GM12874 (cell line): ENCODE data around the gene PSMC1.

ENCODE experiments used
- TF ChIP-seq, protein P1 (sequence below): IDR thresholded peaks from 2 replicates; pipeline ENCODE4 v1.5.1; 2011; ENCODE audit warnings: low read depth, mild to moderate bottlenecking, control low read depth, low read length, moderate library complexity; ENCODE audit not compliant: insufficient read depth

Gene PSMC1

DNA sequence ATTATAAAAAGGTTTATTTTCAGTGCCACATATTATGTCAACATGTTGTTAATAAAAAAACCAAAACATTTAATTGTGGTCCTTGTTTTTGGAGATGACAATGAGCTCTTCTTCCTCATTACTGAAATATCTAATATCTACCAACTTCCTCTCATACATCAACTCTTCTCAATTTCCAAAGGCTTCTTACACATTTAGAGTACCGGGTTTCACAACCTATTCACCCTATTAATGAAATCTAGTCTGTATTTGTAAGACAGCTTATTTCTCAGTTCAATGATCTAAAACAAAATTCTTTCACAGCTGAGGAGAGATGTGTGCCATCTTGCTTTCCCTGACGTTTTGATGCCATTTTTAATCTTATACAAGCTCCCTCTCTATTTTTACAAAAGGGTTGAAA lies 60.9 kb downstream of the PSMC1 start:
- TF ChIP-seq, protein P1, sequence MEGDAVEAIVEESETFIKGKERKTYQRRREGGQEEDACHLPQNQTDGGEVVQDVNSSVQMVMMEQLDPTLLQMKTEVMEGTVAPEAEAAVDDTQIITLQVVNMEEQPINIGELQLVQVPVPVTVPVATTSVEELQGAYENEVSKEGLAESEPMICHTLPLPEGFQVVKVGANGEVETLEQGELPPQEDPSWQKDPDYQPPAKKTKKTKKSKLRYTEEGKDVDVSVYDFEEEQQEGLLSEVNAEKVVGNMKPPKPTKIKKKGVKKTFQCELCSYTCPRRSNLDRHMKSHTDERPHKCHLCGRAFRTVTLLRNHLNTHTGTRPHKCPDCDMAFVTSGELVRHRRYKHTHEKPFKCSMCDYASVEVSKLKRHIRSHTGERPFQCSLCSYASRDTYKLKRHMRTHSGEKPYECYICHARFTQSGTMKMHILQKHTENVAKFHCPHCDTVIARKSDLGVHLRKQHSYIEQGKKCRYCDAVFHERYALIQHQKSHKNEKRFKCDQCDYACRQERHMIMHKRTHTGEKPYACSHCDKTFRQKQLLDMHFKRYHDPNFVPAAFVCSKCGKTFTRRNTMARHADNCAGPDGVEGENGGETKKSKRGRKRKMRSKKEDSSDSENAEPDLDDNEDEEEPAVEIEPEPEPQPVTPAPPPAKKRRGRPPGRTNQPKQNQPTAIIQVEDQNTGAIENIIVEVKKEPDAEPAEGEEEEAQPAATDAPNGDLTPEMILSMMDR, result no peak

- TF ChIP-seq, protein P1, result no peak
Observed at GRCh38 chr14:90318016-90318415, 61.7 kb downstream of the PSMC1 start.

- TF ChIP-seq, protein P1, result no peak
Observed at GRCh38 chr14:90319173-90319572, 62.8 kb downstream of the PSMC1 start.

- TF ChIP-seq, protein P1, result no peak
Observed at GRCh38 chr14:90319634-90320541, 63.5 kb downstream of the PSMC1 start.

GRCh38 chr14:90321891-90322290 lies 65.5 kb downstream of the PSMC1 start:
- TF ChIP-seq, protein P1, result no peak
